ENCODE results near the gene ZC3H12A.

The ZC3H12A gene

DNA sequence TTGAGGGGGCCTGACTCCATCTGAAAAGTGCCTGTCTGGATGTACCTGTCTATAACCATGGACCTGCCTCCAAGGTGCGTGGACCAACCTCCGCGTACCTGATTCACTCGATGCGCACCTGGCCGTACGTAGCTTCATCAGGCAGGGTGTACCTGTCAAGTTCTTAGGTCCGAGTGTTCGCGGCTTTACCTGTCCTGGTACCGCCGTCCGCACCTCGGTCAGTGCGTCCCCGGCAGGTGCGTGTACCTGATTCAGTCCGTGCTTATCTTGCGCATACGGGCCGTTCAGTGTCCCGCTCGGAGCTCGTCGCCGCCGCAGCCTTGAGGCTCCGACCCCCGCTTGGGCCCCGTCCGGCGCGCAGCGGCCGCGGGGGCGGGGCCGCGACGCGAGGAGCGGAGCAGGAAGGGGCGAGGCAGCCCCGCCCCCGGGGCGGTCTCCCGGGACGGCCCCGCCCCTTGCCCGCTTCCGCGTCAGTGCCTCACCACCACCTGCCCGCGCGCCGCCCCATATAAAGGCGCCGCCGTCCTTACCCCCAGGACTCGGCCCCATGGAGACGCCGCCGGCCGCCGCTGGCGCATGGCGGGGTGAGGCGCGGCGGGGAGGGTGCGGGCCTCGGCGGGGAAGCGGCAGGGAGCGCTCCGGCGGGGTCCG, at the start of gene ZC3H12A:
Gene ZC3H12A (plus strand): TSS at position 535 of the 651 bp plus-strand sequence. CDS start 917 bp downstream, outside the sequence.
- DNase-seq (ENCODE audit: low read depth in 2 of 2): peak; percentile 87 to 93

DNA sequence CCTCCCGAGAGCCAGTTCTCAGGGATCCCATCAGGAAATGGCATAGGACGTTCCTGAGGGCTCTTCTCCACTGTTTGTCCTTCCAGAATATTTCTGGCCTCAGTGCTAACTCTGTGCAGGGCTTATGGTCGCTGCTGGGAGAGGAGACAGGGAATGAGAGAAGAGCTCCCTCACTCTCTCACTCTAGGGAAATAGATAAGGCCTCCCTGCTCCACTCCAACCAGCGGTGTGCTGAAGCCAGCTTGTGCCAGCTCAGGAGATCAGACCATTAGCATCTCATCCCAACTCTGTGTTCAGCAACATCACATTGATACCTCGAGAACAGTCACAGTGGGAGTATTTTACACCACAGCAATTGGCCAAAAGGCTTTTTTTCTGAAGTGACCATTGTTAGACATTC, 49.2 kb upstream of the ZC3H12A start:
- no peak for DNase-seq (ENCODE audit: low read depth in 2 of 2)

- DNase-seq (ENCODE audit: low read depth in 2 of 2): no peak
These were observed 45.4 kb upstream of the ZC3H12A start for GRCh38 chr1:37429029-37429428.

DNA sequence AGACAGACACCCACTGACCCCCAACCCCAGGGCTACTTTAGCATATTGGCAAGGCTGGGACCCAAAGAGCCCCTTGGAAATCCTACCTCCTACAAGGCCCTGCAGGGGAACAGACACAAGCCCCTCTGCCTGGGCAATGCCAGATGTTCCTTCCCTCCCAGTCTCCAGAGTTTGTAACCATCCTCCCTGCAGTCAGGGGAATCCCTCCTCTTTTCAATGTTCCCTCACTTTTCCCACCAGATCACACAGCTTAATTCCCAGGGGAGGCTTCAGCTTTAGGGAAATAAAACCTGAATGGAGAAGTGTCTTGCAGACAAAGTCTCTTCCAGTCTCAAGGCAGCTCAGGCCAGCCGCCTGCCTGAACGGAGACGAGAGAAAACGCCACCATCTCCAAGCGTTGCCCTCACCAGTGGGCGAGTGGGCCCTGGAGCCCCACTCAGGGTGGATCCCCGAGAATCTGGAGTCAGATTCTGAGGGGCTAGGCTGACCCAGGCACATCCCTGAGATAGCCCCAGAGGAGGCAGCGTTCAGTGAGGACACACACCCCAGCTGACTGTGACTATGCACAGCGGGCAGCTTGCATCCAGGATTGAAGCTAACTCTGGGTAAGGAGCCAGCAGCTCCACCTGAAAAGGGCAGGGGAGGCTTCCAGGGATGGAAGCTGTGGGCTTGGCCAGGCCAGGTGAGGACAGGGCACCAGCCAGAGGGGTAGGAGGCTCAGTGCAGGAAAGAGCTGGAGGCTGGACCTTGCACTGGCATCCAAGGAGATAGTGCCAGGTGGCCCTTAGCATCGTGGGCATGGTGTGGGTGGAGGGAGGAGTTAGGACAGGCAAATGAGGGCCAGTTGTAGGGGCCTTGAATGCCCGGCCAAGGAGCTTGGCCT, 44.0 kb upstream of the ZC3H12A start:
- no peak for DNase-seq (ENCODE audit: low read depth in 2 of 2)

GRCh38 chr1:37432716-37433115, 41.7 kb upstream of the ZC3H12A start:
- no peak for DNase-seq (ENCODE audit: low read depth in 2 of 2)

DNA sequence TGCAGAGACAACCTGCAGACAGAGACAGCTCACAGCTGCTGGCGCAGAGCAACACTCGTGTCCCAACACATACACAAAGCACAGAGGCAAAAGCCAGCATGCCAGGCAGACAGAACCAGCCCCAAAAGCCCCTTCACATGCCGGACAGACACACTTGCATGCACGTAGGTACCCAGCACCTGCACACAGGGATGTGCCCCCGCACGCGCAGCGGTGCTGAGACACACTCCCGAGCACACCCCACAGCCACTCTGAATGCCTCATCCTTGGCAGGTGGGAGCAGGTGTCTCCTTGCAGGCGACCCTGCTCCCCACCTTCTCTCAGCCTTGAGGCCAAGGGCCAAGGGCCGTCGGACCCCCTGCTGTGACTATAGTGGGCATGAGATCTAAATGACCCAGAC, 41.2 kb upstream of the ZC3H12A start:
- no peak for DNase-seq (ENCODE audit: low read depth in 2 of 2)

- peak; percentile 58 to 65 for DNase-seq (ENCODE audit: low read depth in 2 of 2)
These were observed 39.8 kb upstream of the ZC3H12A start for GRCh38 chr1:37434292-37435225.

DNA sequence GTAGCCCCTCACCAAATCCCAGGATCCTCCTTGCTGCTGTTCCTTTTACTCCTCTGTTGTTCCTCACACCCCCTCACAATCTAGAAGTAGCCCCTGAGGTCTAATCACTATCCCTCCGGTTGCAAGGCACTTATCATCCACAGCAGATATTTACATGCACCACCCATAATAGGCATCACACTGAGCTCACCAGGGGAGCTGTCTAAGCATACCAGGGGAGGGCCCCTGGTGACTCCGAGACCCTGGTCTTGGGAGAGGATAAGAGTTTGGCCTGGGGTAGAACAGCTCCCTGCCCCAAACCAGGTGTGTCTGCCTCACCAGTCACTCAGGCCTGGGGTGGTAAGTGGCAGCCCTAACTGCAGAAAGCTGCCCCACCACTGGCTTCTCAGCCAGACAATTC, 37.3 kb upstream of the ZC3H12A start:
- no peak for DNase-seq (ENCODE audit: low read depth in 2 of 2)

- DNase-seq (ENCODE audit: low read depth in 2 of 2): no peak
These were observed 36.1 kb upstream of the ZC3H12A start for GRCh38 chr1:37438037-37438868.

GRCh38 chr1:37438869-37439343, 35.5 kb upstream of the ZC3H12A start:
- DNase-seq (ENCODE audit: low read depth in 2 of 2): no peak

- no peak for DNase-seq (ENCODE audit: low read depth in 2 of 2)
These were observed 34.9 kb upstream of the ZC3H12A start for GRCh38 chr1:37439349-37439995.

GRCh38 chr1:37441490-37441889, 32.9 kb upstream of the ZC3H12A start:
- DNase-seq (ENCODE audit: low read depth in 2 of 2): no peak

GRCh38 chr1:37442139-37442538, 32.2 kb upstream of the ZC3H12A start:
- DNase-seq (ENCODE audit: low read depth in 2 of 2): no peak

GRCh38 chr1:37442644-37443043, 31.7 kb upstream of the ZC3H12A start:
- DNase-seq (ENCODE audit: low read depth in 2 of 2): no peak

- DNase-seq (ENCODE audit: low read depth in 2 of 2): no peak
These were observed 27.5 kb upstream of the ZC3H12A start for GRCh38 chr1:37446874-37447273.

DNA sequence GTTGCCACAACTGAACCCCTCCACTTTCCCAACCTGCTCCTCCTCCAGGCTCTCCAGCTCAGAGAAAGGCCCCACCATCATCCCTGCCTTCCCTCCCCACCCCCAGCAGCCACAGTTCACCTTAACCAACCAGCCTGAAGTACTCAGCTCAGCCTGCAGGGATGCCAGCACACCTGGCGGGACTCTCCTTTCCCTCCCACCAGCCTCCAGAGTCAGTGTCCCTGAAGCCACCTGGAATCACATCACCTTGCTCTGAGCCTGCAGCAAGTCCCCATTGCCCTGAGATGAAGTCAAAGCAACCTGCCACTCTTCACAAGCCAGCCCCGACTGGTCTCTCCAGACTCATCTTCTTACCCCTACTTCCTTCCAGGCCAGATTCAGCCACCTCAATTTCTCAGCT, 26.2 kb upstream of the ZC3H12A start:
- DNase-seq (ENCODE audit: low read depth in 2 of 2): no peak

DNA sequence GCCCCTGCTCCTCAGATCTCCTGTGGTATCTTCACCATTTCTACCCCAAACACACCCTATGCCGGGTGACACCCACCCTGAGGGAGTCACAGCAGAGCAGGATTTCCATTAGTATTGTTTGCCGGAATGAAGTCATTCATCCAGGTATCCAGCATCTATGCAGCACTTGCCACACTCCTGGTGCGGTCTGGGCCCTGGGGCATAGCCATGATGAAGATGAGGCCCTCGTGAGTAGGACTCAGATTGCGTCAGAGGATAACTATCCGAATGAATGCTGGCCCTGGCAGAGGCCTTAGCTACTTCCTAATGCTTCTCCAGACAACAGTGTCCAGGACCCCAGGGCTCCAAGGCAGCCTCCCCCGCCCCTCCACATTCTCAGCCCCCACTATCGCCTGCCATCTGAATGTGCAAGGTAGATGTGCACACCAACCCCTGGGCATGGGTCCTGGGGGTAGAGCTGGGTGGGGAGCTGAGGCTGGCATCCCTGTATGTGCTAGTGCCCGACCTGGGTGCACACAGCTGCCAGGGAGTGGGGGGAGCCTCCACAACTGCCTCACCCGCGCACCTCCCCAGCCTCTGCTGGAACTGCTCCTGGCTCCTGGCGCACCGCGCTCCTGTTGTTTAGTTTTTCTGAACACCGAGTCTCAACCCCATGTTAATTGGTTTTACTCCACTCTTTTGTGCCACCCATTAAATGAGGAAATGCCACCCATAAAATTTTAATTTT, 25.5 kb upstream of the ZC3H12A start:
- no peak for DNase-seq (ENCODE audit: low read depth in 2 of 2)

DNA sequence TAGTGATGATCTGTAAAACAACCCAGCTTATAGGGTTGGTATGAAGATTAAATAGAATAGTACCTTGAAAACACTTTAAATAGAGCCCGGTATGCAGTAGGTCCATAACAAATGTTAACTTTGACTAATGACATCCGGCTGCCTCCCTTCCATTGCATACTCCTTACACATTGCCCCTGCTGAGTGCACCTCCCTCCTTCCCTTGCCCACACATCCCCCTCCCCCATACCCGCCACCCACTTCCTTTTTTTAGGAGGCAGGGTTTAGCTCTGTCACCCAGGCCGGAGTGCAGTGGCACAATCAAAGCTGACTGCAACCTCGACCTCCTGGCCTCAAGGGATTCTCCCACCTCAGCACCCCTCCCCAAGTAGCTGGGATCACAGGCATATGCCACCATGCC, 24.4 kb upstream of the ZC3H12A start:
- no peak for DNase-seq (ENCODE audit: low read depth in 2 of 2)

DNA sequence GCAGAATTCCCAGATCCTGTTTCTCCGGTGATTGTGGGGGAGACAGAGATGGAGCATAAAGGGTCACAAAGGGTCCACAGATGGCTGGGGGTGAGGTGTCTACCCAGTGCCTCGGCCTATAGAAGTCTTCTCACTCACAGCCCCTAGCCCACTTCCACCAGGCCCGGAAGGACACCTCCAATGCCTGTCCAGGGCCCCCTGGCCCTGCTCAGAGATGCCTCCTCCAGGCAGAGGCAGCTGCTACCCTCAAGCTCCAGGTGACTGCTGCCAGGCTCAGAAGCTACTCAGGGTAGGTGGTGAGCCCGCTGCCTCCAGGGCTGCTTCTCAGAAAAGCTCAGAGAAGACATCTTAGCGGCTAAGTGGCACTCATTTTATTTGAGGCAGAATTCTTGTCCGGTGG, 22.0 kb upstream of the ZC3H12A start:
- no peak for DNase-seq (ENCODE audit: low read depth in 2 of 2)

DNA sequence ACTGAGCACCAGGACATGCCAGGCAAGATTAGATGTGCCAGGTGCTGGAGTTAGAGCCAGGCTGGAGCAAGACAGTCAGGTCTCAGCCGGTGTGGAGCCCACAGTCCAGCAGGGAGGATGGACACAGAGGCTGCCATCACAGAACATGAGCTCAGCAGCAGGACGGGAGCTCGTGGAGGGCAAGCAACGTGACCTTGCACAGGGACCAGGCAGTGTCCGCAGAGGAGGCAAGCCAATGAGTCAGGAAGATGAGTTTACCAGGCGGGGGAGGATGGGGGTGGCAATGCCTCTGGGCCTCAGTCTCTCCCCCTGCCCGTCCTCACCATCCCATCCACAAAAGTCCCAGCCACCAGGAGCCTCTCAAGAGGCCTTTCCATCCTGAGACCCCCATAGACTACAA, 20.7 kb upstream of the ZC3H12A start:
- no peak for DNase-seq (ENCODE audit: low read depth in 2 of 2)
